GM10266 (cell line): ENCODE measurements around the gene TTC34.

ENCODE experiments used
- DNase-seq: peaks from one replicate; pipeline ENCODE4 v3.0.0; 2012; ENCODE audit errors: extremely low spot score
- CTCF ChIP-seq: IDR thresholded peaks from 2 replicates; pipeline ENCODE4 v1.5.1; 2012; ENCODE audit warnings: mild to moderate bottlenecking, low read depth; ENCODE audit not compliant: control insufficient read depth, insufficient read depth; ENCODE audit errors: missing control alignments

The TTC34 gene

GRCh38 chr1:2815551-2815950, 14.1 kb upstream of the TTC34 start:
- no peak for TF ChIP-seq CTCF
- DNase-seq, result no peak

- no peak for DNase-seq
- TF ChIP-seq CTCF, result no peak
Measured at GRCh38 chr1:2814511-2815075, 13.1 kb upstream of the TTC34 start.

- TF ChIP-seq CTCF, result no peak
- DNase-seq, result no peak
Measured at GRCh38 chr1:2812939-2813653, 11.6 kb upstream of the TTC34 start.

- DNase-seq, result no peak
- TF ChIP-seq CTCF, result no peak
Measured at GRCh38 chr1:2812136-2812535, 10.6 kb upstream of the TTC34 start.

- no peak for DNase-seq
- TF ChIP-seq CTCF, result no peak
Measured at GRCh38 chr1:2811533-2811918, 10.0 kb upstream of the TTC34 start.

- no peak for DNase-seq
- no peak for TF ChIP-seq CTCF
Measured at GRCh38 chr1:2810899-2811532, 9.5 kb upstream of the TTC34 start.

GRCh38 chr1:2810281-2810680, 8.8 kb upstream of the TTC34 start:
- no peak for DNase-seq
- no peak for TF ChIP-seq CTCF
